ENCODE results near the gene SYNE2.

DNA sequence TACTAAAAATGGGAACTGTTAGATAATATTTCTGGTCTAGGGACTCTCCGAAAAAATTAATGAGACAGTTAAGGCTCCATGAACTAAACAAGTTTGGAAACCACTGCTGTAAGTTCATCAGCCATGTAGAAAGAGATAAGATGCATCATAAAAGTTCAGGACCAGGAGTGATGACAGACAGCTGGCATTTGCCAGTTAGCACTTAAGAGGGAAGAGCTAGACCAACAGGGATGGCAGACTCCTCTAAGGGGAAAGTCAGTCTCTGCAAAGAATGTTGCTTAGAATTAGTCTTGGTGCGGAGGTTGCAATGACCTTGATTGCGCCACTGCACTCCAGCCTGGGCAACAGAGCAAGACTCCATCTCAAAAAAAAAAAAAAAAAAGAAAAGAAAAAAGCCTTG is 129.4 kb downstream of the SYNE2 start:
- TF ChIP-seq, protein P1, sequence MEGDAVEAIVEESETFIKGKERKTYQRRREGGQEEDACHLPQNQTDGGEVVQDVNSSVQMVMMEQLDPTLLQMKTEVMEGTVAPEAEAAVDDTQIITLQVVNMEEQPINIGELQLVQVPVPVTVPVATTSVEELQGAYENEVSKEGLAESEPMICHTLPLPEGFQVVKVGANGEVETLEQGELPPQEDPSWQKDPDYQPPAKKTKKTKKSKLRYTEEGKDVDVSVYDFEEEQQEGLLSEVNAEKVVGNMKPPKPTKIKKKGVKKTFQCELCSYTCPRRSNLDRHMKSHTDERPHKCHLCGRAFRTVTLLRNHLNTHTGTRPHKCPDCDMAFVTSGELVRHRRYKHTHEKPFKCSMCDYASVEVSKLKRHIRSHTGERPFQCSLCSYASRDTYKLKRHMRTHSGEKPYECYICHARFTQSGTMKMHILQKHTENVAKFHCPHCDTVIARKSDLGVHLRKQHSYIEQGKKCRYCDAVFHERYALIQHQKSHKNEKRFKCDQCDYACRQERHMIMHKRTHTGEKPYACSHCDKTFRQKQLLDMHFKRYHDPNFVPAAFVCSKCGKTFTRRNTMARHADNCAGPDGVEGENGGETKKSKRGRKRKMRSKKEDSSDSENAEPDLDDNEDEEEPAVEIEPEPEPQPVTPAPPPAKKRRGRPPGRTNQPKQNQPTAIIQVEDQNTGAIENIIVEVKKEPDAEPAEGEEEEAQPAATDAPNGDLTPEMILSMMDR (conservative IDR thresholded peaks at IDR 0.05), result no peak
- no peak for TF ChIP-seq EZH2 (IDR thresholded peaks at IDR 0.05; ENCODE audit: low read depth)

Measured in PC-9 (cell line).